PC-9 (cell line): Measurements from ENCODE around the gene LRRC47.

ENCODE experiments used
- EZH2 ChIP-seq: fragments of 200-600 bp; sonication (generic); IDR thresholded peaks from 2 replicates; pipeline ENCODE4 v1.8.0; 2017; ENCODE audit warnings: antibody characterized with exemption, low read depth
- TF ChIP-seq, protein P1 (sequence below): fragments of 200-600 bp; sonication (generic); conservative IDR thresholded peaks from 2 replicates; pipeline ENCODE4 v1.6.1; 2017; ENCODE audit warnings: mixed run types, antibody characterized with exemption, mild to moderate bottlenecking, moderate library complexity

DNA sequence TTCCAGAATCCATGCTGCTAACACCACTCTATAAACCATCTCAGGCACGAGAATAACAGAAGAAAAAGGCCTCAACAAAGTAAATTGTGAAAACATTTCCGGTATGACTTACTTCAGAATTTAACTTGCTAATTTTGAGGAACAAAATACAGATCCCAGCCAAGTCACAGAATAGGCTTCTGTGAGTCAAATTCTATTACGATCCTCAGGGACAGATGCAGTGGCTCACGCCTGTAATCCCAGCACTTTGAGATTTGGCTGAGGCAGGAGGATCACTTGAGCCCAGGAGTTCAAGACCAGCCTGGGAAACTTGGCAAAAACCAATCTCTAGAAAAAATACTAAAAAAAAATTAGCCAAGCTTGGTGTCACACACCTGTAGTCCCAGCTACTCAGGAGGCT is 52.9 kb downstream of the LRRC47 start:
- TF ChIP-seq, protein P1, sequence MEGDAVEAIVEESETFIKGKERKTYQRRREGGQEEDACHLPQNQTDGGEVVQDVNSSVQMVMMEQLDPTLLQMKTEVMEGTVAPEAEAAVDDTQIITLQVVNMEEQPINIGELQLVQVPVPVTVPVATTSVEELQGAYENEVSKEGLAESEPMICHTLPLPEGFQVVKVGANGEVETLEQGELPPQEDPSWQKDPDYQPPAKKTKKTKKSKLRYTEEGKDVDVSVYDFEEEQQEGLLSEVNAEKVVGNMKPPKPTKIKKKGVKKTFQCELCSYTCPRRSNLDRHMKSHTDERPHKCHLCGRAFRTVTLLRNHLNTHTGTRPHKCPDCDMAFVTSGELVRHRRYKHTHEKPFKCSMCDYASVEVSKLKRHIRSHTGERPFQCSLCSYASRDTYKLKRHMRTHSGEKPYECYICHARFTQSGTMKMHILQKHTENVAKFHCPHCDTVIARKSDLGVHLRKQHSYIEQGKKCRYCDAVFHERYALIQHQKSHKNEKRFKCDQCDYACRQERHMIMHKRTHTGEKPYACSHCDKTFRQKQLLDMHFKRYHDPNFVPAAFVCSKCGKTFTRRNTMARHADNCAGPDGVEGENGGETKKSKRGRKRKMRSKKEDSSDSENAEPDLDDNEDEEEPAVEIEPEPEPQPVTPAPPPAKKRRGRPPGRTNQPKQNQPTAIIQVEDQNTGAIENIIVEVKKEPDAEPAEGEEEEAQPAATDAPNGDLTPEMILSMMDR = no peak
- TF ChIP-seq EZH2 = no peak
